GM12878 (cell line): Measurements from ENCODE around the gene UBAC2.

Experiments used
- CTCF ChIP-seq, 3 experiments: IDR thresholded peaks in 2 of 3; conservative IDR thresholded peaks in 1 of 3; 2 replicates each; pipeline ENCODE4 v1.5.1; 2011; ENCODE audit warnings: low read depth in 3 of 3, low read length in 3 of 3, mild to moderate bottlenecking in 3 of 3, control low read depth in 2 of 3, moderate library complexity in 2 of 3, inconsistent platforms in 1 of 3, mixed read lengths in 1 of 3; ENCODE audit not compliant: control insufficient read depth in 2 of 3, insufficient read depth in 1 of 3; ENCODE audit errors: extremely low read depth in 1 of 3
- E2F8 ChIP-seq: fragments of 450-650 bp; IDR thresholded peaks from 2 replicates; pipeline ENCODE4 v1.6.1; 2018; ENCODE audit warnings: mild to moderate bottlenecking, low read depth, moderate library complexity; ENCODE audit not compliant: partially characterized antibody
- POLR2A ChIP-seq: IDR thresholded peaks from 2 replicates; pipeline ENCODE4 v1.6.1; 2011; ENCODE audit warnings: low read depth, mild to moderate bottlenecking, low read length
- POU2F2 ChIP-seq: IDR thresholded peaks from 3 replicates; pipeline ENCODE4 v1.6.1; 2011; ENCODE audit warnings: low read depth, mild to moderate bottlenecking, low read length, borderline replicate concordance
- RBBP5 ChIP-seq: fragments of 200-600 bp; sonication (generic); conservative IDR thresholded peaks from 2 replicates; pipeline ENCODE4 v1.6.1; 2016
- SREBF2 ChIP-seq: IDR thresholded peaks from 2 replicates; pipeline ENCODE4 v1.6.1; 2012; ENCODE audit warnings: mild to moderate bottlenecking, low read length
- TCF12 ChIP-seq: IDR thresholded peaks from 2 replicates; pipeline ENCODE4 v1.6.1; 2011; ENCODE audit warnings: low read depth, mild to moderate bottlenecking, low read length

GRCh38 chr13:99376924-99377323, 176.3 kb downstream of the UBAC2 start:
- TF ChIP-seq RBBP5, result no peak
- TF ChIP-seq TCF12, result no peak
- TF ChIP-seq POLR2A, result no peak
- TF ChIP-seq CTCF (IDR thresholded peaks at IDR 0.05 in 2 of 3, conservative IDR thresholded peaks at IDR 0.05 in 1 of 3; ENCODE audit: control insufficient read depth in 2 of 3, extremely low read depth in 1 of 3, insufficient read depth in 1 of 3, low read depth in 3 of 3, low read length in 3 of 3), result no peak
- no peak for TF ChIP-seq SREBF2
- TF ChIP-seq POU2F2, result no peak
- no peak for TF ChIP-seq E2F8
